ENCODE measurements around the gene MSH3.

MSH3 gene

DNA sequence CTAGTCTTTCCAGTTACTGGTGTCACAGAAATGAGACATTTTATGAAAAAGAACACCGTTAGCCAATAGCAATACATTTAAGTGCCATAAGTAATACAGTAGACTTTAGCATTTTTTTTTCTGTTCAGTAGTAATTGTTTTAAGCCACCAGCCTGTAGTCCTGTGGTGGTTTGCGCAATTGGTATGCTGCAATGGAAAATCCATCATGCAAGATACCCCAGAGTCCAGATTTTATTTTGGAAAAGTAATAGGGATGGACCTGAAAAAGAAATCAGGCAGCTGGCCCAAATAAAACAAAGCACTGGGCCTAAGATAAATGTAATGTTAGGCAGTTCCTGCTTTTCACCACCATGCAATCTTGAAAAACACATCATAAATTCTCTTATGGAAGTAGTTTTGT is 211.1 kb downstream of the MSH3 start:
- DNase-seq (ENCODE audit: low read depth): no peak
- H3K4me3 ChIP-seq (ENCODE audit: low read depth, low read length): no peak overlapping the region
- no peak for TF ChIP-seq CTCF (IDR thresholded peaks at IDR 0.05; ENCODE audit: control insufficient read depth, extremely low read depth, insufficient read depth)

DNA sequence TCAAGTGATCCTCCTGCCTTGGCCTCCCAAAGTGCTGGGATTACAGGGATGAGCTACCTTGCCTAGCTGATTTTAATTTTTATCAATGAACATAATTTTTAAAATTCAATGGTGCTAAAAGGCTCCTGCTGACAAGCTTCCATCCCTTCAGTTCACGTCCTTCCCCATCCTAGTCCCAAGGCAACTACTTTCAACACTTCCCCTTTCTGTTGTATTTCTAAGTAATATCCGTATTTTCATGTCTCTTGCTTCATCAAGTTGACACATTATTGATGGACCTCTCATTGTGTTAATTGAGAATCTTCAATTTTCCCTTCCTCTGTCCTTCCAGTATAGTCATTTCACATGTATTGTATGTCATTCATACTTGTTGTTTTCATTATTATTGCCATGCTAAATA is 211.9 kb downstream of the MSH3 start:
- DNase-seq (ENCODE audit: low read depth): no peak
- TF ChIP-seq CTCF (IDR thresholded peaks at IDR 0.05; ENCODE audit: control insufficient read depth, extremely low read depth, insufficient read depth): no peak

DNA sequence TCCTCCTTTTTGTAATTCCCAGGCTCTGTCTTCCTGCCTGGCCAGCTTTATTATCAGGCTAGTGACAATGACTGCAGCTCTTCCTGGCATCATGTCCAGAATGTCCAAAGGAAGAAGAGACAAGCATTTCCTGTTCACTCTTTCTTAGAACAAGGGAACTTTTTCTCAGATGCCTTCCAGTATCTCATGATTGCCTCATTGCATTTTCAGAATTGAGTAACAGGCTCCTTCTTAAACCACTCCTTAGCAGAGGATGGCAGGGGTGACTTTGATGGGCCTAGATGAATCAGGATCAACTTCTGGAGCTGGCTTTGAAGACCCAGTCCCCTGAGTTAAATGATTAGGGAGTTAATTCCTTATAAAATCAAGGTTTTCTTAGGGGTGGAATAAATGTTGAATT is 212.8 kb downstream of the MSH3 start:
- DNase-seq (ENCODE audit: low read depth): no peak
- no peak overlapping the region for H3K4me3 ChIP-seq (ENCODE audit: low read depth, low read length)
- no peak for TF ChIP-seq CTCF (IDR thresholded peaks at IDR 0.05; ENCODE audit: control insufficient read depth, extremely low read depth, insufficient read depth)

More for the DNA sequence above, 211.9 kb downstream of the MSH3 start:
- no peak overlapping the region for H3K4me3 ChIP-seq (ENCODE audit: low read depth, low read length)

GRCh38 chr5:80870442-80870841 is 216.0 kb downstream of the MSH3 start:
- no peak for TF ChIP-seq CTCF (IDR thresholded peaks at IDR 0.05; ENCODE audit: control insufficient read depth, extremely low read depth, insufficient read depth)
- no peak for DNase-seq (ENCODE audit: low read depth)
- no peak overlapping the region for H3K4me3 ChIP-seq (ENCODE audit: low read depth, low read length)

DNA sequence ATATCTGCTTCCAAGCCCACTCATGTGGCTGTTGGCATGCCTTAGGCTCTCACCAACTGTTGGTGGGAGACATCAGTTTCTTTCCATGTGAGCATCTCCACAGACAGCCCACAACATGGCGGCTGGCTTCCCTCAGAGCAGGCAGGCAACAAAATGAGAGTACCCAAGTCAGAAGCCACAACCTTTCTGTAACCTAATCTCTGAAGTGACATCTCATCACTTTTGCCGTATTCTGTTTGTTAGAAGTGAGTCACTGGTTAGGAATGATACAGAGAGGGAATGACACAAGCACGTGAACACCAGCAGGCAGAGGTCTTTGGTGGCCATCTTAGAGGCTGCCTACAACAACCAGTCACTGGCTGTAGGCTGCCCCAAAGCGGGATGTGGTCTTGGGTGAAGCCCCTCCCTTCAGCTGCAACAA is 217.1 kb downstream of the MSH3 start:
- H3K4me3 ChIP-seq (ENCODE audit: low read depth, low read length): no peak overlapping the region
- DNase-seq (ENCODE audit: low read depth): no peak
- TF ChIP-seq CTCF (IDR thresholded peaks at IDR 0.05; ENCODE audit: control insufficient read depth, extremely low read depth, insufficient read depth): no peak

- H3K4me3 ChIP-seq (ENCODE audit: low read depth, low read length): no peak overlapping the region
- DNase-seq (ENCODE audit: low read depth): no peak
- no peak for TF ChIP-seq CTCF (IDR thresholded peaks at IDR 0.05; ENCODE audit: control insufficient read depth, extremely low read depth, insufficient read depth)
Observed at GRCh38 chr5:80874162-80874561, 219.7 kb downstream of the MSH3 start.

GRCh38 chr5:80877592-80877991 is 223.1 kb downstream of the MSH3 start:
- H3K4me3 ChIP-seq (ENCODE audit: low read depth, low read length): no peak overlapping the region
- peak; percentile 52 for DNase-seq (ENCODE audit: low read depth)
- no peak for TF ChIP-seq CTCF (IDR thresholded peaks at IDR 0.05; ENCODE audit: control insufficient read depth, extremely low read depth, insufficient read depth)

All from LNCaP clone FGC (cell line).